H1 (cell line): ENCODE measurements around the gene POU5F1. TPM values are rescaled to one million over a fixed set of nuclear protein-coding genes. Genes with fewer than 3 reads are reported as not detected.
A peak's percentile ranks its signal among the peaks of the same experiment; 100 is the strongest.

Experiments
- CTCF ChIA-PET: fragments of 300-600 bp; sonication (Branson Sonifier 250); formaldehyde crosslinking; loops from one replicate; lab custom pipeline; 2021; ENCODE audit not compliant: partially characterized antibody; lab: Charles Lee
- POLR2A ChIA-PET: fragments of 300-600 bp; sonication (Branson Sonifier 250); formaldehyde crosslinking; loops from one replicate; lab custom pipeline; 2021; ENCODE audit warnings: inconsistent platforms; ENCODE audit not compliant: partially characterized antibody; lab: Charles Lee
- DNase-seq, 2 experiments: peaks; one replicate each; pipeline versions ENCODE4 v3.0.0 to v3.0.0-alpha.2; 2010 to 2022; ENCODE audit warnings: low spot score in 2 of 2, low read depth in 1 of 2, mixed read lengths in 1 of 2
- FAIRE-seq: peaks from 2 replicates; lab custom pipeline; 2011; peaks lifted over from hg19 to GRCh38; lab: Jason Lieb, UNC
- H2AFZ ChIP-seq: 2 replicates; pipeline ENCODE4 v1.8.1; 2012; ENCODE audit warnings: low read length, inconsistent platforms
- H2AK5ac ChIP-seq: 2 replicates; pipeline ENCODE4 v1.6.1; 2013; ENCODE audit warnings: low read depth, low read length
- H2BK120ac ChIP-seq: replicated peaks from 2 replicates; pipeline ENCODE3; 2013; ENCODE audit warnings: low read depth, low read length, inconsistent platforms
- H2BK12ac ChIP-seq: 2 replicates; pipeline ENCODE4 v1.6.1; 2013; ENCODE audit warnings: low read depth, low read length
- H2BK15ac ChIP-seq: 2 replicates; pipeline ENCODE4 v1.6.1; 2013; ENCODE audit warnings: low read length
- H2BK20ac ChIP-seq: 2 replicates; pipeline ENCODE4 v1.6.1; 2013; ENCODE audit warnings: low read length
- H2BK5ac ChIP-seq: 2 replicates; pipeline ENCODE4 v1.6.1; 2013; ENCODE audit warnings: low read depth, low read length
- H3K14ac ChIP-seq: 2 replicates; pipeline ENCODE4 v1.6.1; 2013; ENCODE audit warnings: inconsistent platforms; ENCODE audit not compliant: insufficient read length
- H3K18ac ChIP-seq: 2 replicates; pipeline ENCODE4 v1.6.1; 2013; ENCODE audit warnings: low read length; ENCODE audit errors: extremely low read depth
- H3K23ac ChIP-seq: 2 replicates; pipeline ENCODE4 v1.6.1; 2013; ENCODE audit warnings: inconsistent platforms; ENCODE audit not compliant: insufficient read length
- H3K23me2 ChIP-seq: 2 replicates; pipeline ENCODE4 v1.6.1; 2013; ENCODE audit warnings: low read depth, low read length
- H3K27ac ChIP-seq: 2 replicates; pipeline ENCODE4 v1.6.1; 2011; ENCODE audit warnings: low read depth, low read length, inconsistent platforms
- H3K27me3 ChIP-seq, 4 experiments: replicated peaks in 1 of 4; 1 replicate in 1 of 4; 2 replicates in 3 of 4; pipeline versions ENCODE4 v1.6.1 to v1.8.1; 2011 to 2013; ENCODE audit warnings: low read length in 3 of 4, mild to moderate bottlenecking in 3 of 4, inconsistent platforms in 2 of 4, mixed read lengths in 2 of 4, moderate library complexity in 1 of 4; ENCODE audit not compliant: control insufficient read depth in 3 of 4, insufficient read depth in 3 of 4; ENCODE audit errors: extremely low read depth in 1 of 4
- H3K36me3 ChIP-seq, 4 experiments: 2 replicates each; pipeline versions ENCODE4 v1.6.1 to v1.8.1; 2011 to 2013; ENCODE audit warnings: mild to moderate bottlenecking in 4 of 4, low read length in 3 of 4, moderate library complexity in 2 of 4, control low read depth in 1 of 4, inconsistent platforms in 1 of 4; ENCODE audit not compliant: insufficient read depth in 4 of 4, control insufficient read depth in 2 of 4
- H3K4ac ChIP-seq: replicated peaks from 2 replicates; pipeline ENCODE3; 2013; ENCODE audit warnings: low read length, low read depth, mixed read lengths, inconsistent platforms; ENCODE audit not compliant: insufficient read length
- H3K4me1 ChIP-seq, 4 experiments: replicated peaks in 1 of 4; 1 replicate in 1 of 4; 2 replicates in 3 of 4; pipeline versions ENCODE4 v1.6.1 to v1.8.1; 2011 to 2013; ENCODE audit warnings: low read length in 3 of 4, inconsistent platforms in 2 of 4, mixed read lengths in 1 of 4; ENCODE audit not compliant: insufficient read depth in 4 of 4, control insufficient read depth in 3 of 4
- H3K4me2 ChIP-seq, 2 experiments: 2 replicates each; pipeline versions ENCODE4 v1.6.1 to v1.8.1; 2011 to 2013; ENCODE audit warnings: low read depth in 2 of 2, low read length in 2 of 2, control low read depth in 1 of 2, inconsistent platforms in 1 of 2, mild to moderate bottlenecking in 1 of 2; ENCODE audit not compliant: insufficient read depth in 1 of 2
- H3K4me3 ChIP-seq, 4 experiments: fragments of 200-600, 300-600 bp in 1 of 4; sonication (generic), shearing (Covaris generic), sonication (Bioruptor Twin) in 1 of 4; 2 replicates each; pipeline versions ENCODE4 v1.5.1 to v1.8.1; 2011 to 2016; ENCODE audit warnings: low read length in 4 of 4, low read depth in 3 of 4, control low read depth in 2 of 4, inconsistent platforms in 2 of 4, mild to moderate bottlenecking in 2 of 4, mixed read lengths in 1 of 4, moderate library complexity in 1 of 4; ENCODE audit not compliant: insufficient read depth in 2 of 4; ENCODE audit errors: extremely low read depth in 1 of 4
- H3K56ac ChIP-seq: replicated peaks from 2 replicates; pipeline ENCODE3; 2013; ENCODE audit warnings: low read depth, mild to moderate bottlenecking, mixed read lengths, low read length, inconsistent platforms; ENCODE audit not compliant: insufficient read length
- H3K79me1 ChIP-seq: 2 replicates; pipeline ENCODE4 v1.6.1; 2013; ENCODE audit warnings: low read depth, low read length, control low read depth
- H3K79me2 ChIP-seq, 2 experiments: 2 replicates each; pipeline versions ENCODE4 v1.6.1 to v1.8.1; 2012 to 2013; ENCODE audit warnings: low read length in 2 of 2, mild to moderate bottlenecking in 2 of 2, inconsistent platforms in 1 of 2; ENCODE audit not compliant: insufficient read depth in 2 of 2, control insufficient read depth in 1 of 2
- H3K9ac ChIP-seq, 4 experiments: replicated peaks in 1 of 4; 1 replicate in 1 of 4; 2 replicates in 3 of 4; pipeline versions ENCODE4 v1.6.1 to v1.8.1; 2011 to 2013; ENCODE audit warnings: low read depth in 3 of 4, low read length in 3 of 4, control low read depth in 2 of 4, mild to moderate bottlenecking in 2 of 4, moderate library complexity in 2 of 4, inconsistent platforms in 1 of 4; ENCODE audit errors: extremely low read depth in 1 of 4
- H3K9me3 ChIP-seq, 2 experiments: 2 replicates each; pipeline versions ENCODE4 v1.6.1 to v1.8.1; 2012 to 2013; ENCODE audit warnings: mild to moderate bottlenecking in 2 of 2, moderate library complexity in 2 of 2, control low read depth in 1 of 2, inconsistent platforms in 1 of 2, low read depth in 1 of 2, low read length in 1 of 2, mixed read lengths in 1 of 2; ENCODE audit not compliant: insufficient read depth in 2 of 2
- H4K20me1 ChIP-seq, 2 experiments: replicated peaks in 1 of 2; 2 replicates each; pipeline versions ENCODE3 to v1.8.1; 2011 to 2013; ENCODE audit warnings: inconsistent platforms in 2 of 2, low read length in 2 of 2, mild to moderate bottlenecking in 1 of 2; ENCODE audit not compliant: insufficient read depth in 2 of 2, control insufficient read depth in 1 of 2
- H4K5ac ChIP-seq: 2 replicates; pipeline ENCODE4 v1.6.1; 2013; ENCODE audit warnings: low read length, low read depth, mixed read lengths, inconsistent platforms; ENCODE audit not compliant: insufficient read length
- H4K8ac ChIP-seq: 2 replicates; pipeline ENCODE4 v1.8.0; 2013; ENCODE audit warnings: mild to moderate bottlenecking, moderate library complexity, low read length, inconsistent platforms; ENCODE audit not compliant: insufficient read depth; ENCODE audit errors: extremely low read depth
- H4K91ac ChIP-seq: replicated peaks from 2 replicates; pipeline ENCODE3; 2013; ENCODE audit warnings: low read length, mixed read lengths, inconsistent platforms; ENCODE audit not compliant: insufficient read length
- ATF2 ChIP-seq: IDR thresholded peaks from 2 replicates; pipeline ENCODE4 v1.6.1; 2012; ENCODE audit warnings: low read length, inconsistent platforms
- EGR1 ChIP-seq: IDR thresholded peaks from 2 replicates; pipeline ENCODE4 v1.6.1; 2011; ENCODE audit warnings: low read depth, low read length, borderline replicate concordance
- GTF2F1 ChIP-seq: IDR thresholded peaks from 2 replicates; pipeline ENCODE4 v1.6.1; 2012; ENCODE audit warnings: low read depth, low read length, improper control_type of control experiment, borderline replicate concordance
- HDAC2 ChIP-seq, 2 experiments: fragments of 300-600 bp in 1 of 2; sonication (generic) in 1 of 2; IDR thresholded peaks; 2 replicates each; pipeline ENCODE4 v1.6.1; 2011 to 2012; ENCODE audit warnings: low read depth in 2 of 2, low read length in 2 of 2, mild to moderate bottlenecking in 2 of 2, moderate library complexity in 2 of 2, borderline replicate concordance in 1 of 2, inconsistent platforms in 1 of 2
- JUND ChIP-seq: IDR thresholded peaks from 2 replicates; pipeline ENCODE4 v1.6.1; 2011; ENCODE audit warnings: mild to moderate bottlenecking, improper control_type of control experiment, low read length
- KDM4A ChIP-seq: IDR thresholded peaks from one replicate; pipeline ENCODE4 v1.7.1; 2012; ENCODE audit warnings: low read depth, mild to moderate bottlenecking, moderate library complexity, low read length, inconsistent platforms; ENCODE audit not compliant: severe bottlenecking
- POLR2A ChIP-seq, 2 experiments: IDR thresholded peaks; 1 replicate in 1 of 2; 2 replicates in 1 of 2; pipeline ENCODE4 v1.6.1; 2011; ENCODE audit warnings: low read depth in 2 of 2, low read length in 2 of 2, mild to moderate bottlenecking in 2 of 2; ENCODE audit errors: control extremely low read depth in 1 of 2
- RNF2 ChIP-seq: fragments of 200-900, 300-1000 bp; sonication (generic); IDR thresholded peaks from 2 replicates; pipeline ENCODE4 v1.7.1; 2016; ENCODE audit warnings: borderline replicate concordance, low read depth, mild to moderate bottlenecking, antibody characterized with exemption, low read length; ENCODE audit not compliant: poor library complexity, severe bottlenecking; ENCODE audit errors: missing control alignments
- SP1 ChIP-seq: IDR thresholded peaks from 2 replicates; pipeline ENCODE4 v1.6.1; 2011; ENCODE audit warnings: low read depth, low read length
- TAF1 ChIP-seq: IDR thresholded peaks from 2 replicates; pipeline ENCODE4 v1.6.1; 2011; ENCODE audit warnings: mild to moderate bottlenecking, low read depth, low read length
- TEAD4 ChIP-seq: IDR thresholded peaks from 2 replicates; pipeline ENCODE4 v1.6.1; 2012; ENCODE audit warnings: low read depth, low read length, inconsistent platforms, mixed read lengths
- WGBS, 2 experiments: shearing (Covaris generic) in 1 of 2; methylation state at CpG; one replicate each; pipeline versions ENCODE4 v1.1.6 to v1.1.7; 2013 to 2015; ENCODE audit warnings: low lambda C conversion rate in 2 of 2, mixed read lengths in 2 of 2, inconsistent platforms in 1 of 2, low coverage in 1 of 2, missing lambda C conversion rate in 1 of 2; ENCODE audit not compliant: insufficient replicate concordance in 2 of 2, insufficient coverage in 1 of 2, insufficient read length in 1 of 2; ENCODE audit errors: extremely low coverage in 1 of 2, missing lambda C conversion rate in 1 of 2; 5-methylcytosine and 5-hydroxymethylcytosine counted together
- polyA plus RNA-seq, 7 experiments: library from polyadenylated mRNA; depleted of rRNA in 3 of 7; stranded (reverse) in 5 of 7; unstranded in 2 of 7; fragments of >200 nt in 5 of 7; fragments of 200-250 nt in 2 of 7; gene quantifications; 1 replicate in 5 of 7; 2 replicates in 1 of 7; 4 replicates in 1 of 7; pipeline versions ENCODE4 v1.2.1 to v1.2.3, GENCODE V29; 2011 to 2013; ENCODE audit warnings: missing spikeins in 2 of 7, mixed read lengths in 2 of 7
- total RNA-seq: library from RNA; stranded (reverse); fragmentation: NEBNext Ultra II Directional; extraction: Animal tissue kit (Norgen Biotek cat#: 25700); gene quantifications from 2 replicates; pipeline ENCODE4 v1.2.1, GENCODE V29; 2021

Gene POU5F1
- total and polyA plus RNA-seq, 2 of the 8 experiments (the other 6 are each of a cell fraction or from before 2014, with no cell fraction given) = 2,437 to 2,526 TPM

DNA sequence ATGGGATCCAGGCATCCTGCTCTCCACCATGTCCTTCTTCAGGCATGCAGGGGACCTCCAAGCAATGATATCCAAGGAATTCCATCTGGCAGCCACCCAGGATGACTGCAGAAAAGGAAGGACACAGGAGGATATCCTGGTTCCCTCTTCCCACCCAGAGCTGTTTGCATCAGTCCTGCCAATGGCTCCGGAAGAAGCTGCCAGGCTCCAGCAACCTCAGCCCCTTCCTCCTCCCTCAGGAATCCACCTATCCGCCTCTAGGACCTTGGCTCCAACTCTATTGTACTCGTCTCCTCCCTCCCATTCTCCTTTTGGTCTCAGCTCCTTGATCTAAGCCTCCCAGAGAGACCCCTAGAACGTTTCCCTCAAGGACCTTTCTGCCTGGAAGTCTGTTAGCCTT lies 30.9 kb downstream of the POU5F1 start:
- no peaks in the 10 kb centered on the region for H3K23me2 ChIP-seq
- no peaks in the 10 kb centered on the region for H3K79me1 ChIP-seq
- H2AFZ ChIP-seq = peak overlapping the region; percentile 27
- no peaks in the 10 kb centered on the region for H3K9me3 ChIP-seq
- peak; percentile 70 for FAIRE-seq
- H3K4me2 ChIP-seq = peak overlapping the region; percentile 4 to 35
- H3K18ac ChIP-seq = peak overlapping the region; percentile 86; the same call in 1 of the 2 replicates
- H3K4ac ChIP-seq = no peak overlapping the region
- peak overlapping the region; percentile 98; the same call in 1 of the 2 replicates for H2BK20ac ChIP-seq
- peak overlapping the region; percentile 67; the same call in 1 of the 2 replicates for H2AK5ac ChIP-seq
- H2BK15ac ChIP-seq = peak overlapping the region; percentile 76; the same call in 1 of the 2 replicates
- no peak overlapping the region for H3K4me3 ChIP-seq
- 35% methylated on average over 4 of the region's 4 CpGs; no CpG with 5 or more reads in 1 of the 2 experiments for WGBS, 2 experiments
- POLR2A ChIA-PET = interaction anchor here (0.8 to 68.5 kb wide), 5 partner anchors 8 to 229 kb away, joined by 3 to 2251 read pairs (median 3); partner anchors contain the start of genes CCHCR1, CDSN, POU5F1 and PSORS1C1
- DNase-seq = no peak
- no peak overlapping the region for H4K8ac ChIP-seq
- H4K91ac ChIP-seq = peak overlapping the region; percentile 95
- 0 out of 7 replicates have a peak, but pooled peaks cover 0 to 2% (median 0%) of the 10 kb centered on the region in 4 experiments for H3K27me3 ChIP-seq
- no peak overlapping the region for H2BK120ac ChIP-seq
- CTCF ChIA-PET = interaction anchor here (0.8 to 16.4 kb wide), 16 partner anchors 8 to 227 kb away, joined by 3 to 170 read pairs (median 4); partner anchors contain the start of genes C6orf15, CCHCR1 and TCF19
- H3K14ac ChIP-seq = no peak overlapping the region
- peaks cover 0 to 20% (median 15%) of the 10 kb centered on the region in 4 experiments; a peak in 6 of 7 replicates for H3K4me1 ChIP-seq
- peak overlapping the region; percentile 94; the same call in 1 of the 2 replicates for H2BK12ac ChIP-seq
- no peak overlapping the region for H3K9ac ChIP-seq
- no peaks in the 10 kb centered on the region for H4K20me1 ChIP-seq
- H2BK5ac ChIP-seq = peak overlapping the region; percentile 89; the same call in 1 of the 2 replicates
- no peak overlapping the region for H3K23ac ChIP-seq
- no peak overlapping the region for H3K56ac ChIP-seq
- H3K27ac ChIP-seq = no peak overlapping the region
- peaks cover 0 to 20% (median 3%) of the 10 kb centered on the region in 4 experiments; a peak in 4 of 8 replicates for H3K36me3 ChIP-seq
- H3K79me2 ChIP-seq = no peaks in the 10 kb centered on the region
- no peak overlapping the region for H4K5ac ChIP-seq
- TF ChIP-seq EGR1 = no peak
- no peak for TF ChIP-seq KDM4A
- TF ChIP-seq HDAC2 (IDR thresholded peaks at IDR 0.05; ENCODE audit: borderline replicate concordance in 1 of 2, low read depth in 2 of 2, low read length in 2 of 2) = no peak
- TF ChIP-seq ATF2 = no peak
- TF ChIP-seq GTF2F1 = no peak
- TF ChIP-seq POLR2A (IDR thresholded peaks at IDR 0.05; ENCODE audit: control extremely low read depth in 1 of 2, low read depth in 2 of 2, low read length in 2 of 2) = no peak
- peak; percentile 80 for TF ChIP-seq TEAD4
- TF ChIP-seq JUND = no peak
- no peak for TF ChIP-seq RNF2
- TF ChIP-seq SP1 = 0 out of 2 replicates have a peak, but pooled peaks have one; percentile 6
- TF ChIP-seq TAF1 = no peak
